Right atrium auricular region (tissue), 2 donors: ENCODE measurements around the gene CKS1B. TPM values are rescaled to one million over a fixed set of nuclear protein-coding genes. Genes with fewer than 3 reads are reported as not detected.

Experiments used
- DNase-seq: peaks from one replicate; pipeline ENCODE4 v3.0.0-alpha.2; 2019; ENCODE audit warnings: low spot score
- H3K27ac ChIP-seq, 2 donors: fragments of 200-600 bp; sonication (generic); 1 replicate in 1 of 2; 2 replicates in 1 of 2; pipeline ENCODE4 v1.5.1; 2016 to 2019
- H3K27me3 ChIP-seq, 2 donors: fragments of 200-600 bp; sonication (generic); one replicate each; pipeline versions ENCODE4 v1.5.1 to v1.6.0; 2017 to 2019
- H3K36me3 ChIP-seq: fragments of 200-600 bp; sonication (generic); one replicate; pipeline ENCODE4 v1.5.1; 2016
- H3K4me1 ChIP-seq, 2 donors: fragments of 200-600 bp; sonication (generic); one replicate each; pipeline versions ENCODE4 v1.5.1 to v1.6.0; 2017 to 2019
- H3K4me3 ChIP-seq, 2 donors: fragments of 200-600 bp; sonication (generic); 1 replicate in 1 of 2; 2 replicates in 1 of 2; pipeline ENCODE4 v1.5.1; 2017 to 2019; ENCODE audit warnings: mild to moderate bottlenecking in 1 of 2, moderate library complexity in 1 of 2
- H3K9me3 ChIP-seq, 2 donors: fragments of 200-600 bp; sonication (generic); one replicate each; pipeline ENCODE4 v1.5.1; 2019
- total RNA-seq, 2 donors: library from RNA; depleted of rRNA; stranded (reverse); fragments of >200 nt; gene quantifications; one replicate each; pipeline ENCODE4 v1.1.0, GENCODE V29; 2016
- TF ChIP-seq, protein P1 (sequence below), 2 donors: fragments of 200-600 bp; sonication (generic); IDR thresholded peaks; one replicate each; pipeline ENCODE4 v1.5.1; 2019; ENCODE audit warnings: antibody characterized with exemption in 2 of 2

The CKS1B gene
- total RNA-seq, 2 donors from 2014 or later: 20.0 to 23.8 TPM

DNA sequence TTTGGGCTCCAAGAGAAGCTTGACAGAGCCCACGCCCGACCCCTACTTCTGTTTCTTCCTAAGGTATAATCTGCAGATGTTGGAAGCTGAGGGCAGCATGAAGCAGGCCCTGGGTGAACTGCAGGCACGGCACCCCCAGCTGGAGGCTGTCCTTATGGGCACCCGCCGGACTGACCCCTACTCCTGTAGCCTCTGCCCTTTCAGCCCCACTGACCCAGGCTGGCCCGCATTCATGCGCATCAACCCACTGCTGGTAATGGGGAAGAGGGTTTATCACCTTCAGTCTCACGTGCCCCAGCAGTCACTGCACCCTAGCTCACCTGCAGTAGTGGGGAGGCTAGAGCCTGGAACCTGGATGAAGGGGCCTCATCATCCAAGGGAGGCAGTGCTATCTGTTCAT lies 15.8 kb downstream of the CKS1B start:
- Histone ChIP-seq H3K27ac (no peak overlapping the region), H3K4me1 (no peaks in the 10 kb centered on the region), H3K4me3 (no peak overlapping the region), H3K27me3 (no peaks in the 10 kb centered on the region), H3K9me3 (no peaks in the 10 kb centered on the region), H3K36me3 (peaks cover 25% of the 10 kb centered on the region)
- DNase-seq: no peak
- TF ChIP-seq, protein P1, sequence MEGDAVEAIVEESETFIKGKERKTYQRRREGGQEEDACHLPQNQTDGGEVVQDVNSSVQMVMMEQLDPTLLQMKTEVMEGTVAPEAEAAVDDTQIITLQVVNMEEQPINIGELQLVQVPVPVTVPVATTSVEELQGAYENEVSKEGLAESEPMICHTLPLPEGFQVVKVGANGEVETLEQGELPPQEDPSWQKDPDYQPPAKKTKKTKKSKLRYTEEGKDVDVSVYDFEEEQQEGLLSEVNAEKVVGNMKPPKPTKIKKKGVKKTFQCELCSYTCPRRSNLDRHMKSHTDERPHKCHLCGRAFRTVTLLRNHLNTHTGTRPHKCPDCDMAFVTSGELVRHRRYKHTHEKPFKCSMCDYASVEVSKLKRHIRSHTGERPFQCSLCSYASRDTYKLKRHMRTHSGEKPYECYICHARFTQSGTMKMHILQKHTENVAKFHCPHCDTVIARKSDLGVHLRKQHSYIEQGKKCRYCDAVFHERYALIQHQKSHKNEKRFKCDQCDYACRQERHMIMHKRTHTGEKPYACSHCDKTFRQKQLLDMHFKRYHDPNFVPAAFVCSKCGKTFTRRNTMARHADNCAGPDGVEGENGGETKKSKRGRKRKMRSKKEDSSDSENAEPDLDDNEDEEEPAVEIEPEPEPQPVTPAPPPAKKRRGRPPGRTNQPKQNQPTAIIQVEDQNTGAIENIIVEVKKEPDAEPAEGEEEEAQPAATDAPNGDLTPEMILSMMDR (IDR thresholded peaks at IDR 0.05): no peak

DNA sequence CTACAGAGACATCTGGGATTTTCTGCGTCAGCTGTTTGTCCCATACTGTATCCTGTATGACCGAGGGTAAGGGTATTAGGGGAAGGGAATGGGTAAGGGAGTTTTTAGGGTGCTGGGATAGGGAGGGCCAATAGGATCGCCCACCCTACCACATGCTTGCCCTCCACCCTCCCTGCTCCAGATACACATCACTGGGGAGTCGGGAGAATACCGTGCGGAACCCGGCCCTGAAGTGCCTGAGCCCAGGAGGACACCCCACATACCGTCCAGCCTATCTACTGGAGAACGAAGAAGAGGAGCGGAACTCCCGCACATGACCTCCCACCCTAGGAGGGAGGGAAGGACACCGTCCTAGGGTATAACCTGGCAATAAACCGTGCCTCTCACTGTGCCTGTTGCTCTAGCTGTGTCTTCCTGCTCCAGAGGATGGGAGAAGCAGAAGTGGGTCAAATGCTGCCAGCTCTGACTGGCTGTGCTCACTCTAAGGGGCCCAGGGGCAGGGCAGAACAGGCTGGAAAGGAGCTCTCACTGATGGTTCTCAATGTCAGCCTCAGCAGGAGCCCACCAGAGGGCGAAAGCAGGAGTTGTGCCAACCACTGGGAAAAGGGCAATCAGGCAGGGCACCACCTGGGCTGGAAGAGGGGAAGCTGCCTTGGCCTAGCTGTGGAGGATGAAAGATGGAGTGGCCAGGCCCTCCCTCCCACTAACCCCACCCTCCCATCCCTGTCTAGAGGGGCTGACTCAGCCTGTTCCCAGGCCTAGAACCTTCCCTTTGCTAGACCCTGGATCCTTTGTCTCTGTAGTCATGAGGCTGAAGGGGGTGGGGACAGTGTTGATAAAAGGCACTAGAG lies 18.5 kb downstream of the CKS1B start:
- H3K27ac ChIP-seq: no peak overlapping the region
- TF ChIP-seq, protein P1 (IDR thresholded peaks at IDR 0.05): no peak
- H3K27me3 ChIP-seq: no peaks in the 10 kb centered on the region
- DNase-seq: no peak
- peaks cover 22% of the 10 kb centered on the region for H3K36me3 ChIP-seq
- no peaks in the 10 kb centered on the region for H3K4me1 ChIP-seq
- no peaks in the 10 kb centered on the region for H3K9me3 ChIP-seq
- H3K4me3 ChIP-seq: no peak overlapping the region

DNA sequence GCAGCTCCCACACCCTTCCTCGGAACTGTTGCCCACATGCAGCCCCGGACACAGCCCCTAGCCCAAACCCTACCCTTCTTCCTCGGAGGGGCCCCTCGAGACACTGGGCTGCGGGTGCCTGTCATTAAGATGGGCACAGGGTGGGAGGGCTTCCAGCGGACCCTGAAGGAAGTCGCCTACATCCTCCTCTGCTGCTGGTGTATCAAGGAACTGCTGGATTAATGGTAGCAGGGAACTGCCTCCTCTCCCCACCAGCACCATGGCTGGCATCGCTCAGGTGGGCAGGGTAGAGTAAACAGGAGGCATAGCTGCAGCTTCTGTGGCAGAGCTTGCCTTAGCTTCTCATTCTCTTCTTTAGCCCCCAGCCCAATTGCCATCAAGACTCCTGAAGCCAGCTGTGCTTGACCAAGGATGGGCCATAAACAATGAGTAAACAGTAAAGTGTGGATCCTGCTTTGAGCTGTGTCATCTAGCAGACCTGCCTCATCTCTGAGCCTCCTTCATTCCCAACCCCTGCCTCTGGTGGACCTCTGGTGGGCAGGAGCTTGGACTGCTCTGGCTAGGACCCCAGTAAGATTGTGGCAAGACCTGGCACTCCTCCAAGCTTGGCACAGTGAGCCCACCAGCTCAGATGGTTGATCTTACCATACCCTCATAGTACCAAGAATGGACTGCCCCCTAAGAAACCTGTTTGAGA lies 19.2 kb downstream of the CKS1B start, which contains the start of gene LENEP:
LENEP (plus strand) TSS at position 15 of the 697 bp plus-strand sequence; CDS start at position 37, 22 bp downstream.
- TF ChIP-seq, protein P1 (IDR thresholded peaks at IDR 0.05): no peak
- Histone ChIP-seq H3K4me1 (peaks cover 0 to 1% of the 10 kb centered on the region in 2 donors), H3K9me3 (no peaks in the 10 kb centered on the region), H3K27me3 (no peaks in the 10 kb centered on the region), H3K36me3 (peaks cover 15% of the 10 kb centered on the region), H3K27ac (no peak within 1 kb of the TSS), H3K4me3 (no peak within 1 kb of the TSS)
- no peak for DNase-seq

DNA sequence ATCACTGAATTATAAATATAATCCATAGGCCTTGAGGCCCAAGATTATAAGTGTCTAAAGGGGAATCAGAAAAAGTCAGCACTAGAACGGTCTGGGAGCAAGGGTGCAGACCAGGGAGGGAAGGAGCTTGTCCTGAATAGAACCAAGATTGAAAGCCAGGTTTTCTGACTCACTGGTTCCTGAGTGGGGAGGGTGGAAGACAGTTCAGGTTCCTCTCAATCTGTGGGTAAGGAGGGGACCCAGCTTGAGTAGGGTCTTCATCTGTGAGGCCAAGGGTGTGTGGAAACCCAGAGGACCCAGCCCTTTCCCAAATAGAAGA lies 19.7 kb downstream of the CKS1B start:
- Histone ChIP-seq H3K4me3 (no peak overlapping the region), H3K4me1 (peaks cover 0 to 6% of the 10 kb centered on the region in 2 donors), H3K27me3 (no peaks in the 10 kb centered on the region), H3K9me3 (no peaks in the 10 kb centered on the region), H3K27ac (no peak overlapping the region), H3K36me3 (peaks cover 11% of the 10 kb centered on the region)
- no peak for DNase-seq
- TF ChIP-seq, protein P1 (IDR thresholded peaks at IDR 0.05): no peak

DNA sequence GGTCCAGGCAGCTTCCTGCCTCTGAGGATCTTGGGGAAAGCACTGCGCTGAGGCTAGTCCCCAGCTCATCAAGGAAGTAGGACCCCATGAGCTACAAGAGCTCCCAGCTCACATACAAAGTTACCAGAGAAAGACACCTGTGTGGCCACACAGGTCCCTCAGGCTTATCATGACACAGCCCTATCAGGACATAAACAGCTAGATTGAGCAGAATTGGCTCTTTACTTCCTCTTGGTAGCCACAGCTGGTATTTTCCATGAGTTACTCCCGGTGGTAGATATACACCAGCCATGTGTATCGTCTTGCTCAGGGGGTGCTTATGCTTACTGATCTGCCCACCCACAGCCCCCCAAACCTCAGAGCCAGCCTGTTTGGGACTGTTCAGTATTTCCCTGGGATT lies 20.1 kb downstream of the CKS1B start:
- Histone ChIP-seq H3K36me3 (peaks cover 8% of the 10 kb centered on the region), H3K27ac (no peak overlapping the region), H3K4me1 (peaks cover 0 to 10% of the 10 kb centered on the region in 2 donors), H3K4me3 (no peak overlapping the region), H3K9me3 (no peaks in the 10 kb centered on the region), H3K27me3 (no peaks in the 10 kb centered on the region)
- TF ChIP-seq, protein P1 (IDR thresholded peaks at IDR 0.05): no peak
- DNase-seq: no peak
